HepG2 (cell line): ENCODE data around the gene ASB4. TPM values are rescaled to one million over a fixed set of nuclear protein-coding genes. Genes with fewer than 3 reads are reported as not detected.

Experiments
- ATAC-seq: fragments of 200-7000 bp; cut with Tn5 transposase; 3 replicates; pipeline ENCODE4 v1.9.1; 2020; ENCODE audit warnings: mild to moderate bottlenecking, moderate library complexity
- BruUV-seq: library from RNA; stranded (reverse); fragments of 400-500 nt; replicated peaks from 2 replicates; lab custom pipeline; 2021; lab: Mats Ljungman, UMichigan
- CTCF ChIA-PET: fragments of 300-600 bp; formaldehyde crosslinking; extraction: SDS; loops from one replicate; lab custom pipeline; 2021; ENCODE audit warnings: low total read pairs, inconsistent platforms, low intra/inter-chr PET ratio; lab: Yijun Ruan, JAX
- POLR2A ChIA-PET: fragments of 350-600 bp; sonication (Branson Sonifier 250); formaldehyde crosslinking; loops from one replicate; lab custom pipeline; 2020; ENCODE audit warnings: antibody characterized with exemption, inconsistent platforms; lab: Yijun Ruan, JAX
- DNase-seq: peaks from one replicate; pipeline ENCODE4 v3.0.0-alpha.2; 2015; ENCODE audit warnings: low spot score
- FAIRE-seq: peaks from 3 replicates; lab custom pipeline; 2011; peaks lifted over from hg19 to GRCh38; lab: Jason Lieb, UNC
- H2AFZ ChIP-seq: one replicate; pipeline ENCODE4 v1.6.1; 2011; ENCODE audit warnings: low read length, inconsistent platforms
- H3K27ac ChIP-seq: fragments of 300-600 bp; 3 replicates; pipeline ENCODE4 v1.8.0; 2011; ENCODE audit warnings: mixed run types, mild to moderate bottlenecking, mixed read lengths, low read length, inconsistent platforms; ENCODE audit not compliant: insufficient read depth; ENCODE audit errors: extremely low read length
- H3K27me3 ChIP-seq, 2 experiments: fragments of 200-600 bp in 1 of 2; 2 replicates in 1 of 2; 3 replicates in 1 of 2; pipeline versions ENCODE4 v1.6.0 to v1.8.0; 2011; ENCODE audit warnings: low read length in 2 of 2, mild to moderate bottlenecking in 2 of 2, moderate library complexity in 2 of 2, inconsistent platforms in 1 of 2; ENCODE audit not compliant: insufficient read depth in 2 of 2, control insufficient read depth in 1 of 2
- H3K36me3 ChIP-seq, 2 experiments: fragments of 200-600 bp in 1 of 2; replicated peaks in 1 of 2; 2 replicates in 1 of 2; 3 replicates in 1 of 2; pipeline versions ENCODE4 v1.5.1 to v1.8.0; 2011; ENCODE audit warnings: low read length in 2 of 2, inconsistent platforms in 1 of 2; ENCODE audit not compliant: insufficient read depth in 2 of 2, control insufficient read depth in 1 of 2
- H3K4me1 ChIP-seq: 2 replicates; pipeline ENCODE4 v1.5.1; 2012; ENCODE audit warnings: low read length, inconsistent platforms; ENCODE audit not compliant: insufficient read depth
- H3K4me2 ChIP-seq: 2 replicates; pipeline ENCODE4 v1.6.0; 2011; ENCODE audit warnings: low read depth, low read length, inconsistent platforms
- H3K4me3 ChIP-seq, 3 experiments: fragments of 200-600 bp in 1 of 3; sonication (generic), shearing (Covaris generic) in 1 of 3; replicated peaks in 1 of 3; 2 replicates each; pipeline ENCODE4 v1.5.1; 2011 to 2016; ENCODE audit warnings: low read length in 3 of 3, inconsistent platforms in 2 of 3, low read depth in 2 of 3, mild to moderate bottlenecking in 2 of 3, control low read depth in 1 of 3, mixed read lengths in 1 of 3; ENCODE audit not compliant: insufficient read depth in 1 of 3
- H3K79me2 ChIP-seq: one replicate; pipeline ENCODE4 v1.6.1; 2011; ENCODE audit warnings: low read length, inconsistent platforms; ENCODE audit not compliant: insufficient read depth
- H3K9ac ChIP-seq: 2 replicates; pipeline ENCODE4 v1.6.0; 2011; ENCODE audit warnings: mild to moderate bottlenecking, low read depth, low read length, inconsistent platforms; ENCODE audit not compliant: insufficient read depth
- H3K9me3 ChIP-seq: 2 replicates; pipeline ENCODE4 v1.5.1; 2012; ENCODE audit warnings: mild to moderate bottlenecking, low read length
- H4K20me1 ChIP-seq: 2 replicates; pipeline ENCODE4 v1.6.0; 2011; ENCODE audit warnings: inconsistent platforms, mild to moderate bottlenecking, low read length, moderate library complexity; ENCODE audit not compliant: insufficient read depth
- ATF7 ChIP-seq, 2 experiments: fragments of 450-650 bp in 1 of 2; sonication (generic) in 1 of 2; formaldehyde crosslinking in 1 of 2; IDR thresholded peaks; 2 replicates each; pipeline versions ENCODE4 v1.4.0 to v1.6.1; 2016 to 2020; ENCODE audit warnings: antibody characterized with exemption in 1 of 2, mild to moderate bottlenecking in 1 of 2, missing genetic modification reagents in 1 of 2
- FOXJ3 ChIP-seq: sonication (generic); formaldehyde crosslinking; IDR thresholded peaks from 2 replicates; pipeline ENCODE4 v1.4.0; 2020; ENCODE audit warnings: missing genetic modification reagents, mild to moderate bottlenecking, borderline replicate concordance
- NFE2L1 ChIP-seq: sonication (generic); formaldehyde crosslinking; IDR thresholded peaks from 2 replicates; pipeline ENCODE4 v1.4.0; 2020; ENCODE audit warnings: missing genetic modification reagents, mild to moderate bottlenecking, borderline replicate concordance
- SRSF1 ChIP-seq: fragments of 200-400 bp; formaldehyde crosslinking; optimal IDR thresholded peaks from 2 replicates; pipeline ENCODE3; 2017; ENCODE audit warnings: mild to moderate bottlenecking, low read depth, low read length, moderate library complexity
- THYN1 ChIP-seq: sonication (generic); formaldehyde crosslinking; IDR thresholded peaks from 2 replicates; pipeline ENCODE4 v1.8.1; 2023; ENCODE audit warnings: low read depth, mild to moderate bottlenecking, moderate library complexity, missing genetic modification reagents, borderline replicate concordance
- ZBTB38 ChIP-seq: sonication (generic); formaldehyde crosslinking; IDR thresholded peaks from 2 replicates; pipeline ENCODE4 v1.5.1; 2020; ENCODE audit warnings: mild to moderate bottlenecking, missing genetic modification reagents
- ZNF326 ChIP-seq: sonication (generic); formaldehyde crosslinking; IDR thresholded peaks from 2 replicates; pipeline ENCODE4 v1.4.0; 2020; ENCODE audit warnings: missing genetic modification reagents, borderline replicate concordance
- in situ Hi-C: cut with HindIII; loops from 2 replicates; pipeline ENCODE4 v1.10.0; 2017; ENCODE audit warnings: low pct_unique_long_range_greater_than_20kb; ENCODE audit not compliant: extremely low pct_ligation_motif_present
- intact Hi-C: fragments of 100-400 bp; cut with micrococcal nuclease; formaldehyde crosslinking; loops from one replicate; pipeline ENCODE4 v1.10.0; 2022; ENCODE audit not compliant: unreplicated experiment
- polyA plus RNA-seq, 8 experiments: library from polyadenylated mRNA; depleted of rRNA in 3 of 8; stranded (reverse) in 7 of 8; unstranded in 1 of 8; fragments of >200 nt; fragmentation: Illumina TruSeq in 4 of 8; extraction: Trizol in 4 of 8; gene quantifications; 2 replicates each; pipeline versions ENCODE4 v1.2.1 to v1.2.3, GENCODE V29; 2011 to 2016; ENCODE audit warnings: low read depth in 4 of 8, missing spikeins in 1 of 8, mixed read lengths in 1 of 8; ENCODE audit not compliant: insufficient read depth in 1 of 8
- total RNA-seq, 5 experiments: library from RNA; depleted of rRNA; stranded (reverse); fragments of >200 nt; fragmentation: Illumina TruSeq; extraction: Trizol; gene quantifications; 2 replicates each; pipeline ENCODE4 v1.2.3, GENCODE V29; 2016; ENCODE audit warnings: low read depth in 1 of 5
- TF ChIP-seq, protein P1 (sequence below): conservative IDR thresholded peaks from 2 replicates; pipeline ENCODE4 v1.6.1; 2018; ENCODE audit warnings: missing genetic modification reagents
- TF ChIP-seq, protein P2 (sequence below): IDR thresholded peaks from 2 replicates; pipeline ENCODE4 v1.6.1; 2016; ENCODE audit warnings: missing biosample characterization, missing genetic modification reagents, low read depth
- TF ChIP-seq, protein P3 (sequence below): sonication (generic); formaldehyde crosslinking; IDR thresholded peaks from 2 replicates; pipeline ENCODE4 v1.5.1; 2020; ENCODE audit warnings: mild to moderate bottlenecking, missing genetic modification reagents, borderline replicate concordance
- TF ChIP-seq, protein P4 (sequence below): sonication (generic); formaldehyde crosslinking; IDR thresholded peaks from 2 replicates; pipeline ENCODE4 v1.4.0; 2020; ENCODE audit warnings: missing genetic modification reagents, mild to moderate bottlenecking, borderline replicate concordance

The ASB4 gene
- total and polyA plus RNA-seq, 2 of the 13 experiments (the other 11 are each of a cell fraction or from before 2014, with no cell fraction given) = 1.1 to 4.0 TPM

DNA sequence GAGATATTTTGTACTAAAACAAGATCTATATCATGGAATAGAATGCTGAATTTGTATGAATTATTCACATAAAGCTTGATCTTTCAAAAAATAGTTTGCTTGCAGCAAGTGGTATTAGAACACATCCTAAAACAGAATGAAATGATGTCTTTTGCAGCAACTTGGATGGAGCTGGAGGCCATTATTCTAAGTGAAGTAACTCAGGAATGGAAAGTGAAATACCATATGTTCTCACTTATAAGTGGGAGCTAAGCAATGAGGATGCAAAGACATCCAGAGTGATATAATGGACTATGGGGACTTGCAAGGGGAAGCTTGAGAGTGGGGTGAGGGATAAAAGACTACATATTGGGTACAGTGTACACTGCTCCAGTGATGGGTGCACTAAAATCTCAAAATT is 53.7 kb downstream of the ASB4 start:
- Histone ChIP-seq H3K4me2 (no peak overlapping the region), H2AFZ (no peak overlapping the region), H3K27me3 (no peaks in the 10 kb centered on the region), H3K4me1 (peaks cover 7% of the 10 kb centered on the region; the same call in 1 of the 2 replicates), H4K20me1 (no peaks in the 10 kb centered on the region), H3K36me3 (no peaks in the 10 kb centered on the region), H3K27ac (no peak overlapping the region), H3K9ac (no peak overlapping the region), H3K79me2 (no peaks in the 10 kb centered on the region), H3K4me3 (no peak overlapping the region), H3K9me3 (no peaks in the 10 kb centered on the region)
- BruUV-seq = no TSS peak
- in situ Hi-C loops = loop anchor here (25.0 kb wide), 1 partner anchor 323 kb away; no protein-coding TSS in a partner anchor
- no peak for ATAC-seq
- ChIA-PET POLR2A (no interaction called here), CTCF (no interaction called here)
- DNase-seq = no peak
- no peak for FAIRE-seq
- intact Hi-C loops = no loop called here
- TF ChIP-seq ZNF326 (CRISPR knock-in tag) (no peak), ZBTB38 (CRISPR knock-in tag) (no peak), FOXJ3 (CRISPR knock-in tag) (no peak), ATF7 (IDR thresholded peaks at IDR 0.05) (no peak), ATF7 (CRISPR knock-in tag; IDR thresholded peaks at IDR 0.05) (no peak), NFE2L1 (CRISPR knock-in tag) (no peak), SRSF1 (no peak), THYN1 (CRISPR knock-in tag) (no peak)
- TF ChIP-seq, protein P1, sequence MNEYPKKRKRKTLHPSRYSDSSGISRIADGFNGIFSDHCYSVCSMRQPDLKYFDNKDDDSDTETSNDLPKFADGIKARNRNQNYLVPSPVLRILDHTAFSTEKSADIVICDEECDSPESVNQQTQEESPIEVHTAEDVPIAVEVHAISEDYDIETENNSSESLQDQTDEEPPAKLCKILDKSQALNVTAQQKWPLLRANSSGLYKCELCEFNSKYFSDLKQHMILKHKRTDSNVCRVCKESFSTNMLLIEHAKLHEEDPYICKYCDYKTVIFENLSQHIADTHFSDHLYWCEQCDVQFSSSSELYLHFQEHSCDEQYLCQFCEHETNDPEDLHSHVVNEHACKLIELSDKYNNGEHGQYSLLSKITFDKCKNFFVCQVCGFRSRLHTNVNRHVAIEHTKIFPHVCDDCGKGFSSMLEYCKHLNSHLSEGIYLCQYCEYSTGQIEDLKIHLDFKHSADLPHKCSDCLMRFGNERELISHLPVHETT (CRISPR knock-in tag) = no peak
- TF ChIP-seq, protein P2, sequence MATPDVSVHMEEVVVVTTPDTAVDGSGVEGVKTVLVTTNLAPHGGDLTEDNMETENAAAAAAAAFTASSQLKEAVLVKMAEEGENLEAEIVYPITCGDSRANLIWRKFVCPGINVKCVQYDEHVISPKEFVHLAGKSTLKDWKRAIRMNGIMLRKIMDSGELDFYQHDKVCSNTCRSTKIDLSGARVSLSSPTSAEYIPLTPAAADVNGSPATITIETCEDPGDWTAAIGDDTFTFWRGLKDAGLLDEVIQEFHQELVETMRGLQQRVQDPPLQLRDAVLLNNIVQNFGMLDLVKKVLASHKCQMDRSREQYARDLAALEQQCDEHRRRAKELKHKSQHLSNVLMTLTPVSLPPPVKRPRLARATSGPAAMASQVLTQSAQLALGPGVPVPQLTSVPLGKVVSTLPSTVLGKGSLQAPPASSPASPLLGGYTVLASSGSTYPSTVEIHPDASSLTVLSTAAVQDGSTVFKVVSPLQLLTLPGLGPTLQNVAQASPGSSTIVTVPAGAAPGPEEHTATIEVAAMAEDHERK (CRISPR knock-in tag) = no peak
- TF ChIP-seq, protein P3, sequence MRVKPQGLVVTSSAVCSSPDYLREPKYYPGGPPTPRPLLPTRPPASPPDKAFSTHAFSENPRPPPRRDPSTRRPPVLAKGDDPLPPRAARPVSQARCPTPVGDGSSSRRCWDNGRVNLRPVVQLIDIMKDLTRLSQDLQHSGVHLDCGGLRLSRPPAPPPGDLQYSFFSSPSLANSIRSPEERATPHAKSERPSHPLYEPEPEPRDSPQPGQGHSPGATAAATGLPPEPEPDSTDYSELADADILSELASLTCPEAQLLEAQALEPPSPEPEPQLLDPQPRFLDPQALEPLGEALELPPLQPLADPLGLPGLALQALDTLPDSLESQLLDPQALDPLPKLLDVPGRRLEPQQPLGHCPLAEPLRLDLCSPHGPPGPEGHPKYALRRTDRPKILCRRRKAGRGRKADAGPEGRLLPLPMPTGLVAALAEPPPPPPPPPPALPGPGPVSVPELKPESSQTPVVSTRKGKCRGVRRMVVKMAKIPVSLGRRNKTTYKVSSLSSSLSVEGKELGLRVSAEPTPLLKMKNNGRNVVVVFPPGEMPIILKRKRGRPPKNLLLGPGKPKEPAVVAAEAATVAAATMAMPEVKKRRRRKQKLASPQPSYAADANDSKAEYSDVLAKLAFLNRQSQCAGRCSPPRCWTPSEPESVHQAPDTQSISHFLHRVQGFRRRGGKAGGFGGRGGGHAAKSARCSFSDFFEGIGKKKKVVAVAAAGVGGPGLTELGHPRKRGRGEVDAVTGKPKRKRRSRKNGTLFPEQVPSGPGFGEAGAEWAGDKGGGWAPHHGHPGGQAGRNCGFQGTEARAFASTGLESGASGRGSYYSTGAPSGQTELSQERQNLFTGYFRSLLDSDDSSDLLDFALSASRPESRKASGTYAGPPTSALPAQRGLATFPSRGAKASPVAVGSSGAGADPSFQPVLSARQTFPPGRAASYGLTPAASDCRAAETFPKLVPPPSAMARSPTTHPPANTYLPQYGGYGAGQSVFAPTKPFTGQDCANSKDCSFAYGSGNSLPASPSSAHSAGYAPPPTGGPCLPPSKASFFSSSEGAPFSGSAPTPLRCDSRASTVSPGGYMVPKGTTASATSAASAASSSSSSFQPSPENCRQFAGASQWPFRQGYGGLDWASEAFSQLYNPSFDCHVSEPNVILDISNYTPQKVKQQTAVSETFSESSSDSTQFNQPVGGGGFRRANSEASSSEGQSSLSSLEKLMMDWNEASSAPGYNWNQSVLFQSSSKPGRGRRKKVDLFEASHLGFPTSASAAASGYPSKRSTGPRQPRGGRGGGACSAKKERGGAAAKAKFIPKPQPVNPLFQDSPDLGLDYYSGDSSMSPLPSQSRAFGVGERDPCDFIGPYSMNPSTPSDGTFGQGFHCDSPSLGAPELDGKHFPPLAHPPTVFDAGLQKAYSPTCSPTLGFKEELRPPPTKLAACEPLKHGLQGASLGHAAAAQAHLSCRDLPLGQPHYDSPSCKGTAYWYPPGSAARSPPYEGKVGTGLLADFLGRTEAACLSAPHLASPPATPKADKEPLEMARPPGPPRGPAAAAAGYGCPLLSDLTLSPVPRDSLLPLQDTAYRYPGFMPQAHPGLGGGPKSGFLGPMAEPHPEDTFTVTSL (CRISPR knock-in tag) = no peak
- TF ChIP-seq, protein P4, sequence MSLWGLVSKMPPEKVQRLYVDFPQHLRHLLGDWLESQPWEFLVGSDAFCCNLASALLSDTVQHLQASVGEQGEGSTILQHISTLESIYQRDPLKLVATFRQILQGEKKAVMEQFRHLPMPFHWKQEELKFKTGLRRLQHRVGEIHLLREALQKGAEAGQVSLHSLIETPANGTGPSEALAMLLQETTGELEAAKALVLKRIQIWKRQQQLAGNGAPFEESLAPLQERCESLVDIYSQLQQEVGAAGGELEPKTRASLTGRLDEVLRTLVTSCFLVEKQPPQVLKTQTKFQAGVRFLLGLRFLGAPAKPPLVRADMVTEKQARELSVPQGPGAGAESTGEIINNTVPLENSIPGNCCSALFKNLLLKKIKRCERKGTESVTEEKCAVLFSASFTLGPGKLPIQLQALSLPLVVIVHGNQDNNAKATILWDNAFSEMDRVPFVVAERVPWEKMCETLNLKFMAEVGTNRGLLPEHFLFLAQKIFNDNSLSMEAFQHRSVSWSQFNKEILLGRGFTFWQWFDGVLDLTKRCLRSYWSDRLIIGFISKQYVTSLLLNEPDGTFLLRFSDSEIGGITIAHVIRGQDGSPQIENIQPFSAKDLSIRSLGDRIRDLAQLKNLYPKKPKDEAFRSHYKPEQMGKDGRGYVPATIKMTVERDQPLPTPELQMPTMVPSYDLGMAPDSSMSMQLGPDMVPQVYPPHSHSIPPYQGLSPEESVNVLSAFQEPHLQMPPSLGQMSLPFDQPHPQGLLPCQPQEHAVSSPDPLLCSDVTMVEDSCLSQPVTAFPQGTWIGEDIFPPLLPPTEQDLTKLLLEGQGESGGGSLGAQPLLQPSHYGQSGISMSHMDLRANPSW = no peak
